Endodermal cell (in vitro differentiated cells): ENCODE measurements around the gene QPCT. TPM values are rescaled to one million over a fixed set of nuclear protein-coding genes. Genes with fewer than 3 reads are reported as not detected.
A peak's percentile ranks its signal among the peaks of the same experiment; 100 is the strongest.

Experiments
- DNase-seq: peaks from one replicate; pipeline ENCODE4 v3.0.0-alpha.2; 2017
- H3K27ac ChIP-seq: 2 replicates; pipeline ENCODE4 v1.5.1; 2013; ENCODE audit warnings: mild to moderate bottlenecking, low read depth, low read length, moderate library complexity
- H3K27me3 ChIP-seq: 2 replicates; pipeline ENCODE4 v1.6.1; 2013; ENCODE audit warnings: mild to moderate bottlenecking, low read length, moderate library complexity; ENCODE audit not compliant: insufficient read depth, control insufficient read depth, poor library complexity, severe bottlenecking
- H3K36me3 ChIP-seq: 2 replicates; pipeline ENCODE4 v1.7.0; 2013; ENCODE audit warnings: mild to moderate bottlenecking, low read length, moderate library complexity; ENCODE audit not compliant: control insufficient read depth, insufficient read depth
- H3K4me1 ChIP-seq: one replicate; pipeline ENCODE4 v1.7.0; 2013; ENCODE audit warnings: low read length; ENCODE audit not compliant: control insufficient read depth, insufficient read depth
- H3K4me3 ChIP-seq: 2 replicates; pipeline ENCODE4 v1.5.1; 2013; ENCODE audit warnings: mild to moderate bottlenecking, low read length, moderate library complexity
- H3K9ac ChIP-seq: 2 replicates; pipeline ENCODE4 v1.6.1; 2013; ENCODE audit warnings: mild to moderate bottlenecking, low read length, moderate library complexity; ENCODE audit not compliant: poor library complexity, severe bottlenecking; ENCODE audit errors: extremely low read depth
- H3K9me3 ChIP-seq: 2 replicates; pipeline ENCODE4 v1.6.1; 2013; ENCODE audit warnings: mild to moderate bottlenecking, low read length, moderate library complexity; ENCODE audit not compliant: control insufficient read depth
- H3K27ac Mint-ChIP-seq: 2 replicates; pipeline ENCODE4 v1.8.0; 2020; ENCODE audit warnings: mixed read lengths
- H3K27me3 Mint-ChIP-seq: 2 replicates; pipeline ENCODE4 v1.8.0; 2021; ENCODE audit warnings: mild to moderate bottlenecking, mixed read lengths; ENCODE audit not compliant: insufficient read depth
- H3K36me3 Mint-ChIP-seq: 2 replicates; pipeline ENCODE4 v1.8.0; 2020; ENCODE audit warnings: low read depth, mixed read lengths
- H3K4me1 Mint-ChIP-seq: 2 replicates; pipeline ENCODE4 v1.8.0; 2020; ENCODE audit warnings: mixed read lengths
- H3K4me3 Mint-ChIP-seq: 2 replicates; pipeline ENCODE4 v1.8.0; 2020; ENCODE audit warnings: mild to moderate bottlenecking, moderate library complexity, mixed read lengths
- H3K9me3 Mint-ChIP-seq: 2 replicates; pipeline ENCODE4 v1.8.0; 2020; ENCODE audit warnings: mild to moderate bottlenecking, mixed read lengths
- CTCF ChIP-seq: fragments of 200-600 bp; sonication (generic); conservative IDR thresholded peaks from 2 replicates; pipeline ENCODE4 v1.5.0; 2021; ENCODE audit warnings: antibody characterized with exemption, mild to moderate bottlenecking
- WGBS, 2 experiments: methylation state at CpG; one replicate each; pipeline versions ENCODE4 v1.1.5 to v1.1.7; 2013; ENCODE audit warnings: missing lambda C conversion rate in 2 of 2, mixed read lengths in 1 of 2; ENCODE audit not compliant: insufficient coverage in 1 of 2, insufficient read length in 1 of 2; 5-methylcytosine and 5-hydroxymethylcytosine counted together
- total RNA-seq, 2 donors: library from RNA; stranded (reverse); fragmentation: NEBNext Ultra II Directional in 1 of 2; extraction: Animal tissue kit (Norgen Biotek cat#: 25700) in 1 of 2; gene quantifications; 2 replicates in 1 of 2; 3 replicates in 1 of 2; pipeline ENCODE4 v1.2.1, GENCODE V29; 2021

QPCT gene
- total RNA-seq, 2 donors from 2014 or later, result 15.9 to 17.7 TPM

GRCh38 chr2:37340637-37341036 is 3.8 kb upstream of the QPCT start:
- H3K36me3 ChIP-seq, result no peaks in the 10 kb centered on the region
- H3K27ac ChIP-seq, result no peak overlapping the region
- H3K9me3 ChIP-seq, result no peaks in the 10 kb centered on the region
- Mint-ChIP-seq H3K36me3 (no peaks in the 10 kb centered on the region), H3K4me1 (peaks cover 33% of the 10 kb centered on the region), H3K27ac (no peak overlapping the region), H3K27me3 (no peaks in the 10 kb centered on the region), H3K4me3 (no peak overlapping the region), H3K9me3 (no peaks in the 10 kb centered on the region)
- no peaks in the 10 kb centered on the region for H3K27me3 ChIP-seq
- no peak for DNase-seq
- no peak overlapping the region for H3K9ac ChIP-seq
- TF ChIP-seq CTCF, result no peak
- H3K4me1 ChIP-seq, result peaks cover 12% of the 10 kb centered on the region
- WGBS, 2 experiments, result 74 to 100% methylated on average over 1 to 3 of the region's 3 CpGs
- H3K4me3 ChIP-seq, result no peak overlapping the region

GRCh38 chr2:37342591-37343220 is 1.7 kb upstream of the QPCT start:
- no peak overlapping the region for H3K27ac ChIP-seq
- DNase-seq, result peak; percentile 67
- H3K4me1 ChIP-seq, result peaks cover 12% of the 10 kb centered on the region
- Mint-ChIP-seq H3K4me1 (peaks cover 35% of the 10 kb centered on the region), H3K36me3 (no peaks in the 10 kb centered on the region), H3K4me3 (no peak overlapping the region), H3K9me3 (no peaks in the 10 kb centered on the region), H3K27ac (peak overlapping the region; percentile 92), H3K27me3 (no peaks in the 10 kb centered on the region)
- H3K4me3 ChIP-seq, result peak overlapping the region; percentile 75
- no peaks in the 10 kb centered on the region for H3K9me3 ChIP-seq
- H3K27me3 ChIP-seq, result no peaks in the 10 kb centered on the region
- 86 to 90% methylated on average over 5 to 7 of the region's 7 CpGs for WGBS, 2 experiments
- peak overlapping the region; percentile 37 for H3K9ac ChIP-seq
- TF ChIP-seq CTCF, result peak; percentile 38
- no peaks in the 10 kb centered on the region for H3K36me3 ChIP-seq

GRCh38 chr2:37343537-37344434 is 644 bp upstream of the QPCT start:
- WGBS, 2 experiments, result 78 to 97% methylated on average over 6 to 7 of the region's 7 CpGs
- Mint-ChIP-seq H3K27me3 (no peaks in the 10 kb centered on the region), H3K9me3 (no peaks in the 10 kb centered on the region), H3K27ac (peak overlapping the region; percentile 92), H3K4me3 (peak overlapping the region; percentile 63), H3K36me3 (no peaks in the 10 kb centered on the region), H3K4me1 (peaks cover 35% of the 10 kb centered on the region)
- peaks cover 18% of the 10 kb centered on the region for H3K4me1 ChIP-seq
- peak; percentile 73 for TF ChIP-seq CTCF
- DNase-seq, result peak; percentile 67
- no peaks in the 10 kb centered on the region for H3K27me3 ChIP-seq
- no peak overlapping the region for H3K27ac ChIP-seq
- no peaks in the 10 kb centered on the region for H3K36me3 ChIP-seq
- H3K9me3 ChIP-seq, result no peaks in the 10 kb centered on the region
- peak overlapping the region; percentile 75 for H3K4me3 ChIP-seq
- H3K9ac ChIP-seq, result no peak overlapping the region
